Measurements from ENCODE around the gene SLC43A3.

Gene SLC43A3

GRCh38 chr11:57464539-57465181 is 37.7 kb upstream of the SLC43A3 start:
- no peak for DNase-seq (ENCODE audit: low spot score)
- ChIA-PET CTCF (interaction anchor here (0.6 to 0.9 kb wide), 2 partner anchors 7 to 29 kb away, joined by 4 read pairs; no protein-coding TSS in a partner anchor), POLR2A (ENCODE audit: low non-redundant PET) (no interaction called here)
- TF ChIP-seq CTCF (conservative IDR thresholded peaks at IDR 0.05; ENCODE audit: low read depth) = no peak
- no peak overlapping the region for H3K27ac ChIP-seq

- ChIA-PET CTCF (interaction anchor here (0.6 to 1.1 kb wide), 4 partner anchors 13 to 170 kb away, joined by 3 to 4 read pairs (median 4); no protein-coding TSS in a partner anchor), POLR2A (ENCODE audit: low non-redundant PET) (no interaction called here)
- no peak for DNase-seq (ENCODE audit: low spot score)
- no peak for TF ChIP-seq CTCF (conservative IDR thresholded peaks at IDR 0.05; ENCODE audit: low read depth)
- H3K27ac ChIP-seq = no peak overlapping the region
Observed at GRCh38 chr11:57463671-57464538, 37.0 kb upstream of the SLC43A3 start.

- H3K27ac ChIP-seq = no peak overlapping the region
- DNase-seq (ENCODE audit: low spot score) = no peak
- no peak for TF ChIP-seq CTCF (conservative IDR thresholded peaks at IDR 0.05; ENCODE audit: low read depth)
- ChIA-PET CTCF (interaction anchor here (0.6 to 1.2 kb wide), 3 partner anchors 29 to 31 kb away, joined by 3 to 4 read pairs (median 4); no protein-coding TSS in a partner anchor), POLR2A (ENCODE audit: low non-redundant PET) (no interaction called here)
Observed at GRCh38 chr11:57462597-57462996, 35.7 kb upstream of the SLC43A3 start.

- POLR2A ChIA-PET (ENCODE audit: low non-redundant PET) = no interaction called here
- CTCF ChIA-PET = interaction anchor here (1.2 kb wide), 1 partner anchor 31 kb away, joined by 4 read pairs; no protein-coding TSS in a partner anchor
- no peak for DNase-seq (ENCODE audit: low spot score)
- no peak for TF ChIP-seq CTCF (conservative IDR thresholded peaks at IDR 0.05; ENCODE audit: low read depth)
- no peak overlapping the region for H3K27ac ChIP-seq
Observed at GRCh38 chr11:57461841-57462489, 35.0 kb upstream of the SLC43A3 start.

GRCh38 chr11:57460758-57461749 is 34.1 kb upstream of the SLC43A3 start:
- ChIA-PET POLR2A (ENCODE audit: low non-redundant PET) (no interaction called here), CTCF (interaction anchor here (0.5 to 6.1 kb wide), 6 partner anchors 10 to 262 kb away, joined by 3 to 67 read pairs (median 4); partner anchors contain the start of gene TIMM10)
- TF ChIP-seq CTCF (conservative IDR thresholded peaks at IDR 0.05; ENCODE audit: low read depth) = no peak
- H3K27ac ChIP-seq = no peak overlapping the region
- no peak for DNase-seq (ENCODE audit: low spot score)
